ENCODE measurements around the gene ITFG1.
"Not testable (repeated sequence)": the region's sequence is repeated elsewhere in the genome, so short reads cannot be mapped to it uniquely, and the experiment has no call there.

DNA sequence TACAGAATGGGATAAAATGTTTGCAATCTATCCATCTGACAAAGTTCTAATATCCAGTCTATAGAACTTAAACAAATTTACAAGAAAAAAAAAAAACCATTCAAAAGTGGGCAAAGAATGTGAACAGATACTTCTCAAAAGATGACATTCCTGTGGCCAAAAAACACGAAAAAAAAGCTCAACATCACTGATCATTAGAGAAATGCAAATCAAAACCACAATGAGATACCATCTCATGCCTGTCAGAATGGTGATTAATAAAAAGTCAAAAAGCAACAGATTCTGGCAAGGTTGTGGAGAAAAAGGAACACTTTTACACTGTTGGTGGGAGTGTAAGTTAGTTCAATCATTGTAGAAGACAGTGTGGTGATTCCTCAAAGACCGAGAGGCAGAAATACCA is 26.6 kb downstream of the ITFG1 start:
- not testable (repeated sequence) for TF ChIP-seq CTCF, POLR2A (IDR thresholded peaks at IDR 0.05)

Measured in testis (tissue), 2 donors.